Measurements from ENCODE around the gene PPL.
"Not testable (repeated sequence)": the region's sequence is repeated elsewhere in the genome, so short reads cannot be mapped to it uniquely, and the experiment has no call there.

PPL gene

DNA sequence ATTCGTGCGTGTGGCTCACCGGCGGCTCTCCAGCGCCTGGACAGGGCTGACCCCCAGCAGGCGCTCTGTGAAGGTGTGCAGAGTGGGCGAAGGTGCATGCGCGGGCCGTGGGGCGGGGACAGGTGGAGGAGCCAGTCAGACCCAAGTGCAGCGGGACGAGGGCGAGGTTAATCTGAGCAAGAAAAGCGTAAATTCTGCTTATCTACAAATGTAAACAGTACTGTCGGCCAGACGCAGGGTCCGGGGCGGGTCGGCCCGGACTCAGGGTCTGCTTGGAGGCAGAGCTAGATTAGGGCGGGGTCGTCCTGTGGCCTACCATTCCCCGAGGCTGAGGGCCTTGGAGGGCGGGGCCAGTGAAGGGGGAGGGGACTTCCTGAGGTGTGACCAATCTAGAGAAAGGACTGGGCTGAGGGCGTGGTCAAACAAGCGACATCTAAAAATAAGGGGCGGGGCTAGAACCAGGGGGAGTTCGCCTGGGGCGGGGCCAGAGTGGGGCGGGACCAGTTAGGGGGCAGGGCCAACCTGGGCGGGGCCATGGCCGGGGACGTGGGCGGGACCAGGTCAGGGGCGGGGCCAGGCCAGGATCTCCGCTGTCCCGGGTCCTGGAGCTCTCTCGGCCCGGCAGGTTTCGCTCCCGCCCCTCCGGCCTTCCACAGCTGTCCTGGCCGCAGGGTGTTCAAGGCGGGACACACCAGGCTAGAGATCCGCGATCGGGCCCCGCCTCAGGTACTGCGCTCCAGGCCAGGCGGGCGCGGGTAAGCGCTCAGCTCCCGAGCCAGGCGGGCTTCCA, 21.0 kb upstream of the PPL start, which contains the start of gene SEC14L5:
Gene SEC14L5 (plus strand): TSS at position 611 of the 790 bp plus-strand sequence. CDS start 994 bp downstream, outside the sequence.
- DNase-seq (ENCODE audit: low read depth) = peak; percentile 76

DNA sequence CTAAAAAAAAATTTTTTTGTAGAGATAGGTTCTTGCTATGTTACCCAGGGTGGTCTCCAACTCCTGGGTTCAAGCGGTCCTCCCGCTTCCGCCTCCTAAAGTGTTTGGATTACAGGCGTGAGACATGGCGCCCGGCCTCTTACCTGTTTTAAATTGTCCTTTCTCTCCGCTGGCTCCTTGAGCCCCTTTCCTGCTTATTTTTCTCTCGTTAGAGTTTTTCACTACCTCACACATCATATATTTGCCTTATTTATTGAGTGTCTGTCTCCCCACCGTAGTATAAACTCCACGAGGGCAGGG, 20.4 kb upstream of the PPL start:
- DNase-seq (ENCODE audit: low read depth) = no peak

DNA sequence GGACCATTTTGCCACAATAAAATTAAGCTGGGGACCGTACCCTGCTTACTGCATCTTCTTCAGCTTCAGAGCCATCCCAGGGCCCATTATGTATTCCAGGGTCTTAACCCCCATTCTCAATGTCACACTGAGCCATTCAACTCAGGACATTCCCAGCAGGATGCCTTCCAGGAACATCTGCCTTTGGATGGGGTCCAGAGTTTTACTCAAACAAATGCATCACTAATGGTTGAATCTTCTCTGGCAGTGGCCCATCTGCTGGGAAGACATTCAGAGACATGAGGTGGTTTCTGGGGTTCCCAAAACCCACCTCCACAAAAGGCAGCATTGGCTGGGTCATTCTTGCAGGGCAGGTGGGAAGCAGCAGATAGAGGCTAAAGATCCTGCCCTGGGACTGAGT, 17.8 kb upstream of the PPL start:
- DNase-seq (ENCODE audit: low read depth) = no peak

DNA sequence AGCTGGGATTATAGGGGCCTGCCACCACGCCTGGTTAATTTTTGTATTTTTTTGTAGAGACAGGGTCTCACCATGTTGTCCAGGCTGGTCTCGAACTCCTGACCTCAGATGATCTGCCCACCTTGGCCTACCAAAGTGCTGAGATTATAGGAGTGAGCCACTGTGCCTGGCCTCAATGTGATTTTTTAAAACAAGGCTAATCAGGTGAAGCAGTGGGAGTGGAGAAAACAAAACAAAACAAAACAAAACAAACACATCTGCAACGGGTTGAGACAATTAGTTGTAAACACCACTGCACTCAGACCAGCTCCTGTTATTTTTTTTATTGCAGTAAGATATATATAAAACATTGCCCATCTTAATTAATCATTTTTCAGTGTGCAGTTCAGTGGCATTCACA, 14.6 kb upstream of the PPL start:
- not testable (repeated sequence) for DNase-seq (ENCODE audit: low read depth)

DNA sequence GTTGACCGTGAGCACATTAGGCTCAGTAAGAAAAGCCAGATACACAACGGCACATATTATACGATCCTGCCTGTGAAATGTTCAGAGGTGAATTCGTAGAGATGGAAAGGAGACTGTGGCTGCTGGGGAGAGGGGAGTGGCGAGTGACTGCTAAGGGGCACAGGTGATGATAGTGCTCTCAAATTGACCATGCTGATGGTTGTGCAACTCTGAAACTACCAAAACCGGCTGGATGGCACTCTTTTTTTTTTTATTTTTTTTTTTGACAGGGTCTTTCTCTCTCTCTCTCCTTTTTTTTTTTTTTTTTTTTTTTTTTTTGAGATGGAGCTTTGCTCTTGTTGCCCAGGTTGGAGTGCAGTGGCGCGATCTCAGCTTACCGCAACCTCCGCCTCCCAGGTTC, 13.0 kb upstream of the PPL start:
- DNase-seq (ENCODE audit: low read depth) = no peak

DNA sequence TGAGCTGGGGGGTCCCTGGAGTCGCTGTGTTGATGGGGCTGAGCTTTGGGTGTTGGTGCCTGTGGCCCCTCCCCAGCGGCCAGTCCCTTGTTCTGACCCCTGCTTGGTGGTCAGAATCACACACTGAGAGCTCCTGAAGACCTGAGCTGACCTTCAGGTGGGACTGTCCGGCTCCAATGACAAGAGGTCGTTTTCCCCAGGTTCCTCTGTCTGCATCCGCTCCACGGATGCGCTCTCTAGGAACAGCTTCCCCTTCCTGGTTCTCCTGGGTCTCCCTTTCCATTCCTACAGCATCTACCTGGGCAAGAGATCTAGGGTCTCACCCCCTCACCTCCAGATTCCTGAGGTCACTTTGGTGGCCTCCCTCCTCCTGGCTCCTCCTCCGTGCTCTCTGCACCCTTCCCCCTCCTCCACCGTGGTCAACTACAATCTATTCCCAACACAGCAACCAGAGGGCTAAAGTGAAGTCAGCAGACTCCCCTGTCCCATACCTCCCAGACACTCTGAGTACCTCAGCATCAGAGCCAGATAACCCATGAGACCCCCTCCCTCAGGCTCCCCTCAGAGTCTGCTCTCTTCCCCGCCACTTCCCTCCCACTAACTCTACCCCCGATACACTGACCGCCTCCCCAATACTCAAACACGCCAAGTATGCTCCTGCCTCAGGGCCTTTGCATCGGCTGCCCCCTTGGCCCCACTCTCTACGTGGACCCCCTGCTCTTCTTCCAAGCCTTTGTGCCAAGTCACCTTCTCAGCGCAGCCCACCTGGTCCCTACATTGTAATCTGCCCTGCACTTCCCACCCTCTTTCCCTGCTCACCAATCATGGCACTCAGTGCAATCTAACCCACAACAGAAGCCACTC, 12.2 kb upstream of the PPL start:
- no peak for DNase-seq (ENCODE audit: low read depth)

DNA sequence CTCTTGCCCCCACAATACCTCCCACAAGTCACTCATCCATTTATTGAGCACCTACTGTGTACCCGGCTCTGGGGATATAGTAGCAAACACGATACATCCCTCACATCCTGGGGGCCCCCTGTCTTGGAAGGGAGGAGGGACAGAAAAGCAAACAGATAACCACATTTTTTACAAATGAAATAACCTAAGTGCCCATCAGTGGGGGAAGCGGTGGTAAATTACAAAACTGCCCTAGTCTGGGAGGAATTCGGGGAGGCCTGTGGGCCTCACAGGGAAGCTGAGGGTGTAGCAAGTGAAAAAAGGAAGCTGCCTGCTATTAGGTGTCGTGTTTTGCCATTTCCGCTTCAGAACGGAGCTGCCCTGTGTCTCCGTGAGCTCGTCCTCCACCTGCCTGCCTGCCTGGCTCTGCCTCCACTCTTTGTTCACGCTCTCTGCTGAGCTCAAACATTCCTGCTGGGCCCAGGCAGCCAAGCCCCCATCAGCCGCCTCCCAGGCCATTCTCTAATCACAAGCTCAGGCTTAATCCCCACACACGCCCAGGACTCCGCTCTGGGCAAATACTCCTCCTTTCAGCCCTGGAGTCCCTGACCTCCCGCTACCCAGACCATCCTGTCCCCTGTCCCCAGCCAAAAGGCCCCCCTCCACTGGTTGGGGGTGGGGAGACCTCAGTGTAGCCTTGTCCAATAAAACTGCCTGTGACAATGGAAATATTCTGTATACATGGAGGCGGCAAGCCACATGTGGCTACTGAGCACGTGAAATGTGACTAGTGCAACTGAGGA, 11.0 kb upstream of the PPL start:
- DNase-seq (ENCODE audit: low read depth) = no peak

DNA sequence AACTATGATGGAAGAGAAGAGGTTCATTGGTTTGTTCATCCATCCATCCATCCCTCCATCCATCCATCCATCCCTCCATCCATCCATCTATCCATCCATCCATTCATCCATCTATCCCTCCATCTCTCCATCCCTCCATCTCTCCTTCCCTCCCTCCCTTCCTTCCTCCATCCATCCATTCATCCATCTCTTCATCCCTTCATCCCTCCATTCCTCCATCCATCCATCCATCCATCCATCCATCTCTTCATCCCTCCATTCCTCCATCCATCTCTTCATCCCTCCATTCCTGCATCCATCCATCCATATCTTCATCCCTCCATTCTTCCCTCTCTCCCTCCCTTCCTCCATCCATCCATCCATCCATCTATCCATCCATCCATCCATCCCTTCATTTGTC, 10.0 kb upstream of the PPL start:
- DNase-seq (ENCODE audit: low read depth) = no peak

DNA sequence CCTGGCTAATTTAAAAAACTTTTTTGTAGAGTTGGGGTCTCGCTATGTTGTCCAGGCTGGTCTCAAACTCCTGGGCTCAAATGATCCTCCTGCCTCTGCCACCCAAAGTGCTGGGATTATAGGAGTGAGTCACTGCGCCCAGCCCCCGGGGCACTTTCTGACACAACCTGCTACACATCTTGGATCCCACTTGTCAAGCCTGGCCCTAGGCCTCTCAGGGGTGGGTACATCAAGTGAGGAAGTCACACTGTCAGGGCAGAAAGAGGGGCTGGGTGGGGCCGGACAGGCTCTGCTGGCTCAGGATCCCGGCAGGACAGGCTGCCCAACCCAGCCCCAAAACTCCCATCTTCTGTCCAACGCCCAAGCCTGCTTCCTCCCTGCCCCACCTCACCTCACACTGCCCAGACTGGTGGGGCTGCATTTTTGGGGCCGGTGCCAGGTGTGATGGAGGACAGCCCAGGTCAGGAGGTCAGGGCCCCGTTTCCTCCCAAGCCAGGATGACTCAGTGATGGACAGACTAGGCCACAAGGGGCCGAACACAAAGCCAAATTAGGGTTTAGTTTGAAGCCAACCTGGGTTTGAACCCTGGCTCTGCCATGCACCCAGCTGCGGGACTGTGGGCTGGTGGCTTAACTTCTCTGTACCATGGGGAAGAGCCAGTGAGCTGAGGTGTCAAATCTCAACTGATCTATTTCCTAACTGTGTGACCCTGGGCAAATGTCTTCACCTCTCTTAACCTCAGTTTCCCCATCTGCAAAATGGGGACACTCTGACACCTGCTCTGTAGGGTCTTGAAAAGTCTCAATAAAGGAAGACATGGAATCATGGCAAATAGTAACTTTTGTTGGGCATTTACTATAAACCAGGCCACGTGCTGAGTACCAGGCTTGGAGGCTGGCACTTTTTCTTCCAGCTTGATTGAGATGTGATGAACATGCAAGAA, 8.9 kb upstream of the PPL start:
- no peak for DNase-seq (ENCODE audit: low read depth)

DNA sequence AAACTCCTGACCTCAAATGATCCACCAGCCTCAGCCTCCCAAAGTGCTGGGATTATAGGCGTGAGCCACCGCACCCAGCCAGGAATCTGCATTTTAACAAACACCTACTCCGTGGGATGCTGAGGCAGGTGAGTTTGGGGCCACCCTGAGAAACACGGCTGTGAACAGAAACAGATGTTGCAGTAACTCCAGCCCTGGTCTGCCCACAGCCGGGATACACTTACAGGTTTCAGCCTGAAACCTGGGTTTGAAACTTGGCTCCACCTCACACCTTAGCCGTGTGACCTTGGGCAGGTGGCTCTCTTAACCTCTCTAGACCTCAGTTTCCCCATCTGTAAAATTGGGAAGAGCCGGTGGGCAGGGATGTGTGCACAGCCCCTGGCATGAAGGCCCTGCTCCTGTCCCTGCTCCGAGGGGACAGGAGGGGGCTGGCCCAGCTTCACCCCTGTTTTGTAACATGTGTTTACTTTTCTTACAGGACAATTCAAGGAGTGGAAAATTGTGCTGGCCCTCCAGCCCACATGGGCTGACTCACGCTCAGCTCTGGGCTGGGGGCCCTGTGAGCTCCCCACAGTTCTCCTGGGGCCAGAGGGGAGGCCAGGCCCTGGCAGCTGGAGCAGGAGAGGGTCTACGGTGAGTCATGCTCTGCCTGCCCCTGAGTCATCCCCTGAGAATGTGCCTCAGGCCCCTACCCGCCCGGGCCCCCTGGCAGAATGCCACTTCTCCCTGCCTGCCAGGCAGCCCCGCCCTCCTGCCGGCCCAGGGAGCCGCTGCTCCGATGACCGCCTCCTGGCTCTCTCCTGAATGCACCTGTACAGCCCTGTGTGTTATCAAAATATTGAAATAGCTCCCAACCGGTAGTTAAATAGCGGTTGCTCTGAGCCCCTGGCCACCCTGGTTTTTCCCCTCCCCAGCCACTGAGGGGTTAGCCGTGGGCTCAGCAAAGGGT, 7.7 kb upstream of the PPL start:
- DNase-seq (ENCODE audit: low read depth) = no peak

DNA sequence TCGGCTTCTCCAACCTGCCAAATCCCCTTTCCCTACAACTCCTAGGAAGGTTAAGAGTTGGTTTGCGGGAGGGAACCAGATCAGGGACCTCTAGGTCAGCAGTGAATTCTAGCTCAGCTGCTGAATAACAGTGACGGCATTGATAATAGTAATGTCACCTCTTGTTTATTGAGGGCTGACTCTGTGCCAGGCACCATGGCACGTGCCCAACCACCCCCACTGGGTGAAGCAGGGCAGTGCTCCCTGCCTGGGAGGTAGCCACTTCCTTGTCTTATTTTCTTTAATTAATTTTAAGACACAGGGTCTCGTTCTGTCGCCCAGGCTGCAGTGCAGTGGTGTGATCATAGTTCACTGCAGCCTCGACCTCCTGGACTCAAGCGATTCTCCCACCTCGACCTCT, 5.5 kb upstream of the PPL start:
- DNase-seq (ENCODE audit: low read depth) = no peak

DNA sequence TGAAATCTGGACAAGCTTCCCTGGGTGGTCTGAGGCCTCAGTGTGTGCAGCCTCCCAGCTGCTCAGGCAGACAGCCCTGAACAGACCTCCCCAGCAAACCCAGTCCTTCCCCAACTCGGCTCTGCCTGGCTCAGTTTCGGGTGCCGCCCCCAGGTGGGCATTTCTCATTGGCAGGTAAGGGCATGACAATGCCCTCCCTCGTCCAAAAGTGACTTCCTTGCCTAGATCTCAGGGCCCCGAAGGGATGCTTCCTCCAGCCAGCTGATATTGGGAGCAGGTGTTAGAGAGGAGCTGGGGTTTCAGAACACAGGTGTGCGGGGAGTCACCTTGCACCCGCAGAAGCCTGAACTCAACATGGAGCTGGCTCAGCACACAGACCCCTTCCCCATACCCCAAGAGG, 3.8 kb upstream of the PPL start:
- DNase-seq (ENCODE audit: low read depth) = no peak

DNA sequence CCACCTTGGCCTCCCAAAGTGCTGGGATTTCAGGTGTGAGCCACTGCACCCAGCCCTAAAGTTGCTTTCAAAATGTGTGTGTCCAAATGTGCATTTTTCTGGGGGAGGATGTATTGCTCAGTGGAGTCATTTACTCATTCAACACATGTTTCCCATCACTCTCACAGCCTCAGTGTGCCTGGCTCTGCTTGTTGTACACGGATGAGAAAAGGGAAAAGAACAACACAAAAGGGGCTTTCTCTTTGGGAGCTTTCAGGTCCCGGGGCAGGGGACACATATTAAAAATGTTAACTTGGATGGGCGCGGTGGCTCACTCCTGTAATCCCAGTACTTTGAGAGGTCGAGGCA, 1.7 kb upstream of the PPL start:
- DNase-seq (ENCODE audit: low read depth) = no peak

DNA sequence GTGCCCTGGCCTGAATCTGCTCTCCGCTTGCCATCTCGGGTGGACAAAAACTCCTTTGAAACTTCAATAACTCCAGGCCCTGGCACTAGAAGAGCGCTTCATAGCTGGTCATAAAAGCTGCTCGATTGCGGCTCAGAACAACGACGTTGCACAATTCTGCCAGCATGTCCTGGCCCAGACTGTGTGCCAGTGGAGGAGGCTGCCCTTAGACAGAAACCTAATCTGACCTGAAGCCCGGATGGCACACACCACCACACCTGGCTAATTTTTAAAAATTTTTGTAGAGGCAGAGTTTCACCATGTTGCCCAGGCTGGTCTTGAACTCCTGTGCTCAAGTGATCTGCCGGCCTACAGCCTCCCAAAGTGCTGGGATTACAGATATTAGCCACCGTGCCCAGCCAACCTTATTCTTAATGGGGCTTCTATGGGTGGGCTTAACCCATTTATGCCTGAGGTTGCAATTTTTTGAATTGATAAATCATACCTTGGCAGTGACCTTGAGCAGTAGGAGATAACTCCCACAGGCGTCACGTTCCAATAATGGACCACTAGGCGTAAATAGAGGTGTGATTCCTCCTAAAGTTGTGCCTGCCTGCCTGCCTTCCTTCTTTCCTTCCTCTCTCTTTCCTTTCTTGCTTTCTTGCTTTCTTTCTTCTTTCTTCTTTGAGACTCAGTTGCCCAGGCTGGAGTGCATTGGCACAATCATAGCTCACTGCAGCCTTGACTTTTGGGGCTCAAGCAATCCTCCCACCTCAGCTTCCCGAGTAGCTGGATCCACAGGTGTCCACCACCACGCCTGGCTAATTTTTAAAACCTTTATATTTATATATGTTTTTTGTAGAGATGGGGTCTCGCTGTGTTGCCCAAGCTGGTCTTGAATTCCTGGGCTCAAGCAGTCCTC, 1.1 kb upstream of the PPL start:
- DNase-seq (ENCODE audit: low read depth) = no peak

DNA sequence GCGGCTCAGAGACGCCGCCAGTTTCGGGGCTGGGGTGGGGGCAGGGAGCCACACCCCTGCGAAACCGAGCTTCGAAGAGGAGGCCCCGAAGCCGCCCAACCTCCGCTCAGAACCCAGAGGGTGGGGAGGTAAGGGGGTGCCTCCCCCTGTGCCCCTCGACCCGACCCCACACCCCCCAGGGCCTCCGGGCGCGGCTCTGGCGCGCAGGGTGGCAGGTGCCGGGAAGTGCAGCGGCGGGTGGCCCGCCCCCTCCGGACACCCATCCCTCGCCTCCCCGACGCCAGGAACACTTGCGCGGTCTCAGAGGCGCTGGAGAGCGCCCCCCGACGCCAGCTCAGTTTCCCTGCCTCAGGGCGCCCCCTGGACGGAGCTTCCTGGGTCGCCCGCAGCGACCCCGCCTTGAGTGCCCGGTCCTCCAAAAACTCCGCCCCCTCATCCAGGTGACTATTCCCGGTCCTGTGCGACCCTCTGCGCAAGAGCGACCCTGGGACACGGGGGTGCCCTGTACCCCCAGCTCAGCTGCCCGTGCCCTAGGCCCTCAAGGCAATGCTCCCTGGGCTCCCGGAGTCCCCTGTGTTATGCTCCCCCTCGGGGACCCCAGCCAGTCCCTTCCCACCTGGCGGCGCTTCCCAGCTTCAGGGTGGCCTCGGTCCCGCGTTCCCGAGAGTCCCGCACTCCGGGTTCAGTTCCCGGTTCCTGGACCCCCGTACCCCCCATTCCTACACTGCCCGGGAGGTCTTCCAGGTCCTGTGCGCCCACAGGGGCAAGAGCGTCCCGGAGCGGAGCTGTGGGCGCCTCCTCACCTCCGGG, 562 bp downstream of the PPL start:
- DNase-seq (ENCODE audit: low read depth) = no peak

DNA sequence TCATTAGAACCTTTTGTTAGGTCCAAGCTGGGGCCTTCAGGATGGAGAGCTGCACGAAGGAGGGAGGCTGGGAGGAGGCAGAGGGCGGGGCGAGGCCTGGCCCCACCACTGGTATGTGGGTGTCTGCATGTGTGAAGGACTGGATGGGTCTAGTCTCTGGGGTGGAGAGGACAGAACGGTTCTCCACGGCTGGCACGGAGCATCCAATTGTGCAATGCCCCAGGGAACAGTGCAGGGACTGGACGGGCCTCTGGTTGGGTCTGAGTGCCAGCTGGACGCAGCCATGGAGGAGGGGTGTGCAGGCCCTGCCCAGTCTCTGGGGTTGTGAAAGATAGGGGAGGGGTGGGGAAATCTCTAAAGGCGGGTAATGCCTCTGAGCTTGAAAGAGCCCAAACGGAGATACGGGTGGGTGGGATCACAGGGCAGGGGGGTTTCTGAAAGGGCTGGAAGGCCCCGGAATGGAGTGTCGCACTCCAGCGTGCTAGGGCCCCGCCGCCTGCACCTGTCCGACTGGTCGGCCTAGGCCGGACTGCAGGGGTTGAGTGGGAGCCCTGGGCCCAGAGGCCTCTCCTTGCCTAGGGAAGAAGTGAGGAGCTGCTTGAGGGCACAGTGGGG, 1.6 kb downstream of the PPL start:
- DNase-seq (ENCODE audit: low read depth) = no peak

DNA sequence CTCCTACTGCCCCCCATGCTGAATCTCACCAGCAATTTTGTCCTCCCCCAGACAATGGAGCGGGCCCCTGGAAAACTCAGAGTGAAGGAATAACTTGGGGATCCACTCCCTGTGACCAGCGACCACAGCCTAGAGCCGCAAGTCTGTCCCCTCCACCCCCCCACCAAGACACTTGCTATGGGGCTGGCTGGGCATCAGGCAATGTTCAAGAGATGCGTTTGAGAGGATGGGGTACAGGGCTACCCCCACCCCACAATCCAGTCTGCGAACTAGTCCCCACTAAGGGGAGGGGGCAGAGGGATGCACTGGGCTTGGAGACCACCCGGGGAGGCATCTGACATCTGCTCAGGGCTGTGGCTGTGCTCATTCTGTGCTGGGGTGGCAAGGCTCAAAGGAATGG, 2.4 kb downstream of the PPL start:
- no peak for DNase-seq (ENCODE audit: low read depth)

DNA sequence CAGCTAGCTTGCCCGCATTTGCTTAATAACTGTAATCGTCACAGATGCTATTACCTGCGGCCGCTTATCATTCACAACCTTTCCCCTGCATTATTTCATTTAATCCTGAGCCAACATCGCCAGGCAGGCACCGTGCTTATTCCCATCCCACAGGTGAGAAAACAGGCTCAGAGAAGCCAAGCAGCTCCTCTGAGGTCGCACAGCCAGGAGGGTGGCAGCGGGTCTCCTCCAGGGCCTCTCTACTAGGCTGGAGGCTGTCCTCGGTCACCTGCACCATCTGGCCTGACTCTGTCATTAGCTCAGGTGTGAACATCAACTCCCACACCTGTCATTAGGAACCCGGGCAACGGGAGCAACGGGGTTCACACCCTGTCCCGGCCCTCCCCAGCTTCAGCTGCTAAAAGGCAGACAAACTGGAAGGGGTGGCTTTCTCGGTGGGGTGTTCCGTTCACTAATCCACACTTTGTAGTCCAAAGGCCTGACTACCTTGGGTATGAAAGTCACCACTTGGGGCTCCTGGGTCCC, 3.0 kb downstream of the PPL start:
- DNase-seq (ENCODE audit: low read depth) = no peak

Data from stimulated activated CD8-positive, alpha-beta memory T cell treated with anti-CD3 and anti-CD28 coated beads, Interleukin-7, amount 100 ng/mL, for 24 hours (primary cell).